Measurements from ENCODE around the gene SRGAP2B. TPM values are rescaled to one million over a fixed set of nuclear protein-coding genes. Genes with fewer than 3 reads are reported as not detected.
"Not testable (repeated sequence)": the region's sequence is repeated elsewhere in the genome, so short reads cannot be mapped to it uniquely, and the experiment has no call there.

The SRGAP2B gene
- total and polyA plus RNA-seq, 2 of the 8 experiments (the other 6 are each of a cell fraction or from before 2014, with no cell fraction given), result 4.9 to 39.5 TPM

DNA sequence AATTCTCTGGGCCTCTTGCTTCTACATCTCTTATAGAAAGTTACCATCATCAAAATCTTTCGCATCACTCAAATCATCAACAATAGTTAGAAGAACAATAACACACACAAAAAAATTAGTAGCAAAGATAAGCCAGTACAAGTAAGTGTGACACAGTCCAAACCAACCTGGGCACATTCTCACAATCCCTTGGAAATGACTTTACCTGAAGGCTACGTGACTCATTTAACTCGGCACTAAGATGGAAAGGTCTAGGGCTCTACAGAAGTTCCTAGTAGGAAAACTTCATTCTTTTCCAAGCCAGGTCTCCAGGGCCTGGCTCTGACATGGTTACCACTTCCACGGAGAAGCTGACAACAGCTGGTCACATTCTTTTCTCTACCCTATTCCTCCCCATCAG lies 41.7 kb downstream of the SRGAP2B start:
- H2BK120ac ChIP-seq (replicated peaks; ENCODE audit: low read depth, low read length); H3K4me1 ChIP-seq (replicated peaks in 1 of 4; ENCODE audit: control insufficient read depth in 3 of 4, insufficient read depth in 4 of 4, low read length in 3 of 4); H3K27ac ChIP-seq (ENCODE audit: low read depth, low read length); DNase-seq (ENCODE audit: low read depth in 1 of 2, low spot score in 2 of 2); H3K9ac ChIP-seq (replicated peaks in 1 of 4; ENCODE audit: extremely low read depth in 1 of 4, low read depth in 3 of 4, low read length in 3 of 4); H2AK5ac ChIP-seq (ENCODE audit: low read depth, low read length); H2BK20ac ChIP-seq (ENCODE audit: low read length); H3K79me2 ChIP-seq (ENCODE audit: control insufficient read depth in 1 of 2, insufficient read depth in 2 of 2, low read length in 2 of 2); H3K18ac ChIP-seq (ENCODE audit: extremely low read depth, low read length); H2AFZ ChIP-seq (ENCODE audit: low read length); H3K23ac ChIP-seq (ENCODE audit: insufficient read length); H3K9me3 ChIP-seq (ENCODE audit: insufficient read depth in 2 of 2, low read depth in 1 of 2, low read length in 1 of 2); H3K4me3 ChIP-seq (ENCODE audit: extremely low read depth in 1 of 4, insufficient read depth in 2 of 4, low read depth in 3 of 4, low read length in 4 of 4); H3K27me3 ChIP-seq (replicated peaks in 1 of 4; ENCODE audit: control insufficient read depth in 3 of 4, extremely low read depth in 1 of 4, insufficient read depth in 3 of 4, low read length in 3 of 4); H4K91ac ChIP-seq (replicated peaks; ENCODE audit: insufficient read length, low read length); H3K4me2 ChIP-seq (ENCODE audit: insufficient read depth in 1 of 2, low read depth in 2 of 2, low read length in 2 of 2); H4K5ac ChIP-seq (ENCODE audit: insufficient read length, low read depth, low read length); H3K4ac ChIP-seq (replicated peaks; ENCODE audit: insufficient read length, low read depth, low read length); H2BK5ac ChIP-seq (ENCODE audit: low read depth, low read length); H2BK12ac ChIP-seq (ENCODE audit: low read depth, low read length); H3K56ac ChIP-seq (replicated peaks; ENCODE audit: insufficient read length, low read depth, low read length); H3K23me2 ChIP-seq (ENCODE audit: low read depth, low read length); H4K20me1 ChIP-seq (replicated peaks in 1 of 2; ENCODE audit: control insufficient read depth in 1 of 2, insufficient read depth in 2 of 2, low read length in 2 of 2); H3K79me1 ChIP-seq (ENCODE audit: low read depth, low read length); H3K36me3 ChIP-seq (ENCODE audit: control insufficient read depth in 2 of 4, insufficient read depth in 4 of 4, low read length in 3 of 4); H3K14ac ChIP-seq (ENCODE audit: insufficient read length); CTCF ChIA-PET (ENCODE audit: partially characterized antibody); POLR2A ChIA-PET (ENCODE audit: partially characterized antibody); H4K8ac ChIP-seq (ENCODE audit: extremely low read depth, insufficient read depth, low read length); H2BK15ac ChIP-seq (ENCODE audit: low read length); FAIRE-seq: not testable (repeated sequence)
- WGBS, 2 experiments (ENCODE audit: extremely low coverage in 1 of 2, insufficient coverage in 1 of 2, insufficient read length in 1 of 2, insufficient replicate concordance in 2 of 2, low coverage in 1 of 2, low lambda C conversion rate in 2 of 2, missing lambda C conversion rate in 1 of 2), result no CpG with 5 or more reads among the region's 4 CpGs

DNA sequence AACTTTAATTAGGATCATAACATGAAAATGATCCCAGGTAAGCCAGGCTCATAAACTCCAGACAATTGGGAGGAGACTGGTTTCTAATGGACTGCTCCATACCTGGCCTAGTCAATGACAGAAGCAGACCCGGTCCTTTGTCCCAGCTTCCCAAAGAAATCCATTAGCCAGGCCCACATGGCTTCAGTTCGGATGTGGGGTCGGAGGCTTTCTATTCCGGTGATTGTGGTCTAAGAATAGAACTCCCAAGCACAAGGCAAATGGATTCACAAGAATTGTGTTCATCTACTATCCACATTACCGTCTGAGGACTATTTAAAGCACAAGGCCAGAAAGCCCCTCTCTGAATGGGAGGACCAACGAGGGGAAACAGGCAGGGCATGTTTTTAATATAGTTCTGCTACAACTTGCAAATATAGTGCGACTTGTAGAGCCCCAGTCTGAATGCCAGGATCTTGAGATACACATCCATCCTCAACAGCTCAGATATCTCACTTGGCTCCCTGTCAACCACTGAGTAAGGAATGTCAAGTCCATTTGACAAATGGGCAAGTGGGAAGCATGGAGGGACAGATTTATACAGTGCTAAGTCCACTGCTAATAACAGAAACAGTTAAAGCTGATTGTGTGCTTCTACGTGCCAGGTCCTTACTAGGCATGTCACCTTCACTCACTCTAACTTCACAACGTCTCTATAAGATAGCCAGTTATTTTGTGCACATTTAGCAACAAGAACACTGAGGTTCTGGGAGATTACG lies 42.9 kb downstream of the SRGAP2B start:
- H4K5ac ChIP-seq (ENCODE audit: insufficient read length, low read depth, low read length); H4K91ac ChIP-seq (replicated peaks; ENCODE audit: insufficient read length, low read length); H3K4me2 ChIP-seq (ENCODE audit: insufficient read depth in 1 of 2, low read depth in 2 of 2, low read length in 2 of 2); DNase-seq (ENCODE audit: low read depth in 1 of 2, low spot score in 2 of 2); H3K79me1 ChIP-seq (ENCODE audit: low read depth, low read length); H3K79me2 ChIP-seq (ENCODE audit: control insufficient read depth in 1 of 2, insufficient read depth in 2 of 2, low read length in 2 of 2); H3K4me3 ChIP-seq (ENCODE audit: extremely low read depth in 1 of 4, insufficient read depth in 2 of 4, low read depth in 3 of 4, low read length in 4 of 4); H3K56ac ChIP-seq (replicated peaks; ENCODE audit: insufficient read length, low read depth, low read length); H3K9ac ChIP-seq (replicated peaks in 1 of 4; ENCODE audit: extremely low read depth in 1 of 4, low read depth in 3 of 4, low read length in 3 of 4); H2BK12ac ChIP-seq (ENCODE audit: low read depth, low read length); H3K36me3 ChIP-seq (ENCODE audit: control insufficient read depth in 2 of 4, insufficient read depth in 4 of 4, low read length in 3 of 4); H3K27me3 ChIP-seq (replicated peaks in 1 of 4; ENCODE audit: control insufficient read depth in 3 of 4, extremely low read depth in 1 of 4, insufficient read depth in 3 of 4, low read length in 3 of 4); H3K23me2 ChIP-seq (ENCODE audit: low read depth, low read length); FAIRE-seq; H3K27ac ChIP-seq (ENCODE audit: low read depth, low read length); H2BK120ac ChIP-seq (replicated peaks; ENCODE audit: low read depth, low read length); H3K4me1 ChIP-seq (replicated peaks in 1 of 4; ENCODE audit: control insufficient read depth in 3 of 4, insufficient read depth in 4 of 4, low read length in 3 of 4); H4K20me1 ChIP-seq (replicated peaks in 1 of 2; ENCODE audit: control insufficient read depth in 1 of 2, insufficient read depth in 2 of 2, low read length in 2 of 2); H2BK15ac ChIP-seq (ENCODE audit: low read length); H2BK5ac ChIP-seq (ENCODE audit: low read depth, low read length); H2AK5ac ChIP-seq (ENCODE audit: low read depth, low read length); H3K18ac ChIP-seq (ENCODE audit: extremely low read depth, low read length); H4K8ac ChIP-seq (ENCODE audit: extremely low read depth, insufficient read depth, low read length); H3K23ac ChIP-seq (ENCODE audit: insufficient read length); H3K9me3 ChIP-seq (ENCODE audit: insufficient read depth in 2 of 2, low read depth in 1 of 2, low read length in 1 of 2); H3K14ac ChIP-seq (ENCODE audit: insufficient read length); H2BK20ac ChIP-seq (ENCODE audit: low read length); H2AFZ ChIP-seq (ENCODE audit: low read length); POLR2A ChIA-PET (ENCODE audit: partially characterized antibody); CTCF ChIA-PET (ENCODE audit: partially characterized antibody); H3K4ac ChIP-seq (replicated peaks; ENCODE audit: insufficient read length, low read depth, low read length): not testable (repeated sequence)
- no CpG with 5 or more reads among the region's 10 CpGs for WGBS, 2 experiments (ENCODE audit: extremely low coverage in 1 of 2, insufficient coverage in 1 of 2, insufficient read length in 1 of 2, insufficient replicate concordance in 2 of 2, low coverage in 1 of 2, low lambda C conversion rate in 2 of 2, missing lambda C conversion rate in 1 of 2)
